Aorta (tissue), 5 donors: Measurements from ENCODE around the gene RB1. TPM values are rescaled to one million over a fixed set of nuclear protein-coding genes. Genes with fewer than 3 reads are reported as not detected.
"Not testable (repeated sequence)": the region's sequence is repeated elsewhere in the genome, so short reads cannot be mapped to it uniquely, and the experiment has no call there.

ENCODE experiments used
- ATAC-seq: fragments of 200-7000 bp; cut with Tn5 transposase; one replicate; pipeline ENCODE4 v1.9.1; 2022; ENCODE audit warnings: moderate library complexity; ENCODE audit not compliant: low FRiP score
- DNase-seq, 2 donors: peaks; one replicate each; pipeline ENCODE4 v3.0.0-alpha.2; 2020
- H3K27ac ChIP-seq, 2 donors: one replicate each; pipeline ENCODE4 v1.5.1; 2013; ENCODE audit warnings: low read length in 2 of 2, mild to moderate bottlenecking in 2 of 2, moderate library complexity in 2 of 2, control low read depth in 1 of 2, inconsistent platforms in 1 of 2, low read depth in 1 of 2
- H3K27me3 ChIP-seq, 2 donors: one replicate each; pipeline ENCODE4 v1.6.1; 2013; ENCODE audit warnings: control low read depth in 1 of 2, low read length in 1 of 2, mild to moderate bottlenecking in 1 of 2, moderate library complexity in 1 of 2; ENCODE audit not compliant: insufficient read depth in 2 of 2, control insufficient read depth in 1 of 2
- H3K36me3 ChIP-seq, 2 donors: one replicate each; pipeline ENCODE4 v1.6.1; 2013; ENCODE audit warnings: control low read depth in 1 of 2, low read length in 1 of 2, mild to moderate bottlenecking in 1 of 2; ENCODE audit not compliant: insufficient read depth in 2 of 2, control insufficient read depth in 1 of 2
- H3K4me1 ChIP-seq, 2 donors: one replicate each; pipeline ENCODE4 v1.6.1; 2013; ENCODE audit warnings: low read length in 2 of 2, control low read depth in 1 of 2, mild to moderate bottlenecking in 1 of 2, moderate library complexity in 1 of 2; ENCODE audit not compliant: insufficient read depth in 2 of 2, control insufficient read depth in 1 of 2
- H3K4me3 ChIP-seq, 2 donors: one replicate each; pipeline ENCODE4 v1.5.1; 2013; ENCODE audit warnings: low read length in 2 of 2, control low read depth in 1 of 2, mild to moderate bottlenecking in 1 of 2
- H3K9me3 ChIP-seq: one replicate; pipeline ENCODE4 v1.6.1; 2013; ENCODE audit warnings: mild to moderate bottlenecking, low read length; ENCODE audit not compliant: control insufficient read depth
- WGBS, 2 donors: extraction: QIAGEN DNeasy Blood & Tissue Kit; methylation state at CpG; one replicate each; pipeline ENCODE4 v1.1.7; 2013; 5-methylcytosine and 5-hydroxymethylcytosine counted together
- intact Hi-C, 2 donors: fragments of 100-400 bp; cut with DNase I; formaldehyde crosslinking; loops; one replicate each; pipeline versions ENCODE4 v1.14.2 to v1.15.0; 2022
- polyA plus RNA-seq, 2 donors: library from polyadenylated mRNA; stranded (reverse); fragments of 200-250 nt; gene quantifications; one replicate each; pipeline ENCODE4 v1.2.3, GENCODE V29; 2013
- total RNA-seq, 2 donors: library from RNA; stranded (reverse); fragmentation: NEBNext Ultra II Directional; extraction: Animal tissue kit (Norgen Biotek cat#: 25700); gene quantifications; one replicate each; pipeline ENCODE4 v1.2.1, GENCODE V29; 2021
- donor health status: healthy with polysubstance abuse.
- donor health status: Bipolar disorder and iron deficiency.
- donor health status: DM: no; HTN: no; CAD: no.
- donor health status: DM: no; HTN: no; CAD: no.
- donor health status: DM: yes; HTN: yes; CAD: no.

The RB1 gene
- total and polyA plus RNA-seq, 4 donors: 14.7 to 45.8 (median 38.5) TPM

GRCh38 chr13:48426755-48427298, 123.3 kb downstream of the RB1 start:
- intact Hi-C loops, H3K4me1 ChIP-seq, H3K4me3 ChIP-seq, DNase-seq, H3K27me3 ChIP-seq, H3K9me3 ChIP-seq, H3K27ac ChIP-seq, H3K36me3 ChIP-seq, ATAC-seq: not testable (repeated sequence)
- WGBS, 2 donors: 86 to 89% methylated on average over 8 to 9 of the region's 9 CpGs

- no peaks in the 10 kb centered on the region for H3K36me3 ChIP-seq
- WGBS, 2 donors: 92 to 93% methylated on average over 3 of the region's 3 CpGs
- H3K27me3 ChIP-seq: no peaks in the 10 kb centered on the region
- no peak overlapping the region for H3K4me3 ChIP-seq
- no peaks in the 10 kb centered on the region for H3K9me3 ChIP-seq
- DNase-seq (no peak), ATAC-seq (no peak)
- H3K4me1 ChIP-seq: peaks cover 0 to 4% of the 10 kb centered on the region in 2 donors
- H3K27ac ChIP-seq: no peak overlapping the region
- intact Hi-C loops: no loop called here
Measured at GRCh38 chr13:48429036-48429435, 125.5 kb downstream of the RB1 start.

GRCh38 chr13:48429886-48430285, 126.3 kb downstream of the RB1 start:
- ATAC-seq (no peak), DNase-seq (no peak)
- Histone ChIP-seq H3K27ac (no peak overlapping the region), H3K36me3 (no peaks in the 10 kb centered on the region), H3K4me3 (no peak overlapping the region), H3K4me1 (peaks cover 0 to 4% of the 10 kb centered on the region in 2 donors), H3K9me3 (no peaks in the 10 kb centered on the region), H3K27me3 (no peaks in the 10 kb centered on the region)
- intact Hi-C loops: no loop called here

GRCh38 chr13:48431431-48431830, 127.9 kb downstream of the RB1 start:
- H3K4me1 ChIP-seq: peaks cover 0 to 4% of the 10 kb centered on the region in 2 donors
- DNase-seq (no peak), ATAC-seq (no peak)
- H3K36me3 ChIP-seq: no peaks in the 10 kb centered on the region
- WGBS, 2 donors: 42 to 45% methylated on average over 5 of the region's 5 CpGs
- intact Hi-C loops: no loop called here
- H3K27ac ChIP-seq: no peak overlapping the region
- no peaks in the 10 kb centered on the region for H3K9me3 ChIP-seq
- H3K4me3 ChIP-seq: no peak overlapping the region
- no peaks in the 10 kb centered on the region for H3K27me3 ChIP-seq

GRCh38 chr13:48431987-48432615, 128.6 kb downstream of the RB1 start:
- H3K9me3 ChIP-seq: no peaks in the 10 kb centered on the region
- intact Hi-C loops: no loop called here
- H3K36me3 ChIP-seq: no peaks in the 10 kb centered on the region
- DNase-seq: no peak
- peaks cover 0 to 4% of the 10 kb centered on the region in 2 donors for H3K4me1 ChIP-seq
- H3K4me3 ChIP-seq: no peak overlapping the region
- ATAC-seq: no peak
- H3K27ac ChIP-seq: no peak overlapping the region
- 20 to 30% methylated on average over 2 of the region's 2 CpGs for WGBS, 2 donors
- H3K27me3 ChIP-seq: no peaks in the 10 kb centered on the region

- DNase-seq (no peak), ATAC-seq (no peak)
- Histone ChIP-seq H3K4me3 (no peak overlapping the region), H3K27me3 (no peaks in the 10 kb centered on the region), H3K4me1 (peaks cover 2 to 7% of the 10 kb centered on the region in 2 donors), H3K27ac (no peak overlapping the region), H3K9me3 (no peaks in the 10 kb centered on the region), H3K36me3 (no peaks in the 10 kb centered on the region)
- intact Hi-C loops: no loop called here
- WGBS, 2 donors: 68% methylated on average over 3 of the region's 3 CpGs
Measured at GRCh38 chr13:48434200-48434599, 130.6 kb downstream of the RB1 start.

- peaks cover 3% of the 10 kb centered on the region in 2 donors for H3K4me1 ChIP-seq
- no peak overlapping the region for H3K27ac ChIP-seq
- no peak overlapping the region for H3K4me3 ChIP-seq
- intact Hi-C loops: no loop called here
- no peaks in the 10 kb centered on the region for H3K27me3 ChIP-seq
- H3K9me3 ChIP-seq: no peaks in the 10 kb centered on the region
- no peaks in the 10 kb centered on the region for H3K36me3 ChIP-seq
- WGBS, 2 donors: 7 to 20% methylated on average over 2 of the region's 2 CpGs
- DNase-seq (no peak), ATAC-seq (peak; percentile 15)
Measured at GRCh38 chr13:48436661-48437288, 133.2 kb downstream of the RB1 start.

GRCh38 chr13:48437371-48437770, 133.8 kb downstream of the RB1 start:
- WGBS, 2 donors: 2 to 3% methylated on average over 3 of the region's 3 CpGs
- peak; percentile 86 to 91 for DNase-seq
- no peaks in the 10 kb centered on the region for H3K9me3 ChIP-seq
- H3K27me3 ChIP-seq: no peaks in the 10 kb centered on the region
- peaks cover 3% of the 10 kb centered on the region in 2 donors for H3K4me1 ChIP-seq
- H3K36me3 ChIP-seq: no peaks in the 10 kb centered on the region
- peak overlapping the region in 1 of 2 donors; percentile 11 for H3K27ac ChIP-seq
- intact Hi-C loops: no loop called here
- no peak overlapping the region for H3K4me3 ChIP-seq
- ATAC-seq: peak; percentile 88
